NT2/D1 (cell line): ENCODE results near the gene IFNL3.
"Not testable (repeated sequence)": the region's sequence is repeated elsewhere in the genome, so short reads cannot be mapped to it uniquely, and the experiment has no call there.

Source experiments
- DNase-seq: peaks from one replicate; pipeline ENCODE4 v3.0.0-alpha.2; 2011; ENCODE audit warnings: low read depth, low spot score
- H3K27me3 ChIP-seq: 2 replicates; pipeline ENCODE4 v1.6.0; 2011; ENCODE audit warnings: mild to moderate bottlenecking; ENCODE audit not compliant: insufficient read length, insufficient read depth
- H3K36me3 ChIP-seq: 2 replicates; pipeline ENCODE4 v1.6.1; 2011; ENCODE audit warnings: mild to moderate bottlenecking, low read length, mixed read lengths; ENCODE audit not compliant: insufficient read depth, insufficient read length
- H3K4me1 ChIP-seq: 2 replicates; pipeline ENCODE4 v1.5.1; 2011; ENCODE audit not compliant: insufficient read depth, insufficient read length
- H3K4me3 ChIP-seq: 2 replicates; pipeline ENCODE4 v1.5.1; 2011; ENCODE audit warnings: low read depth; ENCODE audit not compliant: insufficient read length
- H3K9ac ChIP-seq: 2 replicates; pipeline ENCODE4 v1.6.0; 2011; ENCODE audit warnings: low read depth; ENCODE audit not compliant: insufficient read length
- H3K9me3 ChIP-seq: 2 replicates; pipeline ENCODE4 v1.5.1; 2011; ENCODE audit warnings: mild to moderate bottlenecking, low read length; ENCODE audit not compliant: insufficient read depth
- SUZ12 ChIP-seq: IDR thresholded peaks from 2 replicates; pipeline ENCODE4 v1.6.1; 2011; ENCODE audit not compliant: insufficient read length, insufficient read depth; ENCODE audit errors: extremely low read depth
- YY1 ChIP-seq: IDR thresholded peaks from 2 replicates; pipeline ENCODE4 v1.6.1; 2011; ENCODE audit not compliant: insufficient read length, insufficient read depth
- ZNF274 ChIP-seq: IDR thresholded peaks from 2 replicates; pipeline ENCODE4 v1.6.1; 2011; ENCODE audit warnings: mild to moderate bottlenecking, low read depth, low read length

Gene IFNL3

DNA sequence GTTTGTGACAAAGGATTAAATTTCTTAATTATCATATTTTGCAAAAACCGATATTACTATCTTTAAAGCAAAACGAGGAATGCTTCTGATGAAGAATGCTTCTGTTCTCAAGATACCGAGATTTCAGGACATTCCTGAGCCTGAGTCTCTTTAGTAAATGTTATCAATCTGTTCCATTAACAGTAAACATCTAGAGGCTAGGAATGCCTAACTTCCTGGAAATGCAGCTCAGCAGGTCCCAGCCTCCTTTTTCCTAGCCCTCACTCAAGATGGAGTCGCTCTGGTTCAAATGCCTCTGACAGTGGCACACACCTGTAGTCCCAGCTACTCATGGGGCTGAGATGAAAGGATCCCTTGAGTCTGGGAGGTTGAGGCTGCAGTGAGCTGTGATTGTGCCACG is 6.3 kb upstream of the IFNL3 start:
- Histone ChIP-seq H3K9me3 (no peaks in the 10 kb centered on the region), H3K4me3 (no peak overlapping the region), H3K36me3 (no peaks in the 10 kb centered on the region), H3K4me1 (peaks cover 2% of the 10 kb centered on the region), H3K9ac (no peak overlapping the region), H3K27me3 (peaks cover 4% of the 10 kb centered on the region)
- TF ChIP-seq SUZ12 = no peak
- no peak for DNase-seq

DNA sequence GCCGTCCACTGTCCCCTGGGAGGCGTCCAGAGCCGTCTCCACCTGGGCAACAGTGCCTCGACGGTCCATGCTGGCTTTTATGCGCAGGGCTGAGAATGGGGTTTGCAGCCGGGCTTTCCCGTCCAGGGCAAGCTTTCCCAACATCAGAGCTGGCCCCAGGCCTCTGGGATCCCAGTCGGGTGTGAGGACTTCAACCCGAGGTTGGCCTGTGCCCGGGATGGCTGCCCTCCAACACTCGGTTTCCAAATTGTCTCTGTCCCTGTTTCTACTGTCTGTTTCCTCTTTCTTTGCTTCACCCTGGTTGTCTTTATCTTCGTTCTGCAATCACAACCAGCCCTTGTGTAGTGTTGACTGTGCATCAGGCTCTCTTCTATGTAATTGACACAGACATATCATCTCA is 4.0 kb upstream of the IFNL3 start, which contains the start of gene IFNL4:
Gene IFNL4, minus strand, starts transcription at position 51 of the 400 bp plus-strand sequence.
- TF ChIP-seq SUZ12 = no peak
- no peak for TF ChIP-seq ZNF274
- no peak for TF ChIP-seq YY1
- Histone ChIP-seq H3K9me3 (no peaks in the 10 kb centered on the region), H3K4me3 (no peak within 1 kb of the TSS), H3K36me3 (no peaks in the 10 kb centered on the region), H3K4me1 (peaks cover 2% of the 10 kb centered on the region), H3K9ac (no peak within 1 kb of the TSS), H3K27me3 (peaks cover 4% of the 10 kb centered on the region)
- DNase-seq = no peak

DNA sequence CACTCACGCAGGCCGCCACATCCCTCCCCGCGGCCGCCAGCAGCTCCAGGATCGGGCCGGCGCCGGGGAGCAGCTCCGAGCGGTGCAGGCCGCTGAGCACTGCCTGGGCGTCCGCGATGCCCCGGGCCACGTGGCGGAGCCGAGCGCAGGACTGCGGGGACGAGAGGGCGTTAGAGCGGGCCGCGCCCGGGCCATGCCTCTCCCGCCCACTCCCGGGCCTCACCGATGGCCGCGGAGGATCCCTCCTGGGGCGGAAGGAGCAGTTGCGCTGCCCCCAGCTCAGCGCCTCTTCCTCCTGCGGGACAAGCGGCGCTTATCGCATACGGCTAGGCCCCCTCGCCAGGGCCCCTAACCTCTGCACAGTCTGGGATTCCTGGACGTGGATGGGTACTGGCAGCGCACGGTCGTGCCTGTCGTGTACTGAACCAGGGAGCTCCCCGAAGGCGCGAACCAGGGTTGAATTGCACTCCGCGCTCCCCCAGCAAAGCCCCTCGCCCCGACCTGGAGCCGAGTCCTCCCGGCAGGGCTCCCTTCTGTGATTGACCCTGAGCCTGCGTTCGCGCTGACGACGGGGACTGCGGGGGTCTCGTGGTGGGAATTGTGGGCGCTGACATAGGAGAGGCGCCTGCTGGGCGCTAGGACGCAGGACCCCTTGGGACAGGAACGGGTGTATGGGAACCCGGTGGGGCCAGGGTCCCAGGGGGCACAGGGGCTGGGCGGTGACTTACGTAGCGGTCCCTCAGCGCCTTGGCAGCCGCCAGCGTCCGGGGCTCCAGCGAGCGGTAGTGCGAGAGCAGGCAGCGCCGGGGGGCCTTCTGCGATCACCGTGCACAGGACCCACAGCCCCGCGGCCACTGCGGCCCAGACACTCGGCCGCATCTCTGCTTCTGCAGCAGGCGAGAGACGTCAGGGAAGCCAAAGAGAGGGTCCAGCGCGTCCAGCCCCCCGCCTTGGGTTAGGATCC is 3.2 kb upstream of the IFNL3 start:
- DNase-seq = no peak
- H3K36me3 ChIP-seq = no peaks in the 10 kb centered on the region
- H3K9ac ChIP-seq = no peak overlapping the region
- H3K27me3 ChIP-seq = peaks cover 4% of the 10 kb centered on the region
- H3K9me3 ChIP-seq = no peaks in the 10 kb centered on the region
- H3K4me1 ChIP-seq = peaks cover 2% of the 10 kb centered on the region
- TF ChIP-seq YY1 = no peak
- TF ChIP-seq SUZ12 = no peak
- no peak for TF ChIP-seq ZNF274
- H3K4me3 ChIP-seq = no peak overlapping the region

DNA sequence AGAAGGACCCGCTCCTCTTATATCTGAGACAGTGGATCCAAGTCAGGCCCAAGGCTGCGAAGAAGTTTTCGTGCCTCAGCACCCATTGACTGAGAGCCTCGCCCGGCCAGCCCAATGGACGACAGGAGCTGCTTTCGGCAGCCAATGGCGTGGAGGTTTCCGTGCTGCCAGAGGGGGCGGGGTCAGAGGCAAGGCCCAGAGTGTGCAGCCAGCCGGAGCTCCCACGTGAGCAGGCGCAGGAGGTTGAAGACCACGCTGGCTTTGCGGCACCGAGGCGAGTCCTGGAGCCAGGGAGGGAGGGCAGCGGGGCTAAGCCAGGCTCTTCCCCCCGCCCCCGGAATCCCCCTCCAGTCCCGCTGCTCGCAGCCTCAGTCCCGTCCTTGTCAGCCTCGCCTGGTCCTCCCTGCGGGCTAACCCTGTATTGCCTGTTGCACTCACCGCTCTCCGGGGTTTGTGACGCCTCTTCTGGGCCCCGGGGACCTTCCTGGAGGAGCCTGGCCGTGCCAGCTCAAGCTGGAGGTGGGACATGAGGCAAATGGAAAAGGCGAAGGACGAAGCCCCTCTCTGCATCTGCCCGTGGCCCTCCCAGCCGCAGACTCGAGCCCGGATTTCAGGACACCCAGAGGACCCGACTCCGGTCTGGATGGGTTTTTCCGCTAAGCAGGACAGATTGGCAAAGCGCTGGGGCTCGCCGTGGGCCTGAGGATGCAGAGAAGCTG is 2.3 kb upstream of the IFNL3 start:
- Histone ChIP-seq H3K36me3 (no peaks in the 10 kb centered on the region), H3K27me3 (no peaks in the 10 kb centered on the region), H3K9ac (no peak overlapping the region), H3K9me3 (no peaks in the 10 kb centered on the region), H3K4me1 (peaks cover 2% of the 10 kb centered on the region), H3K4me3 (no peak overlapping the region)
- TF ChIP-seq ZNF274 (no peak), SUZ12 (no peak), YY1 (no peak)
- no peak for DNase-seq

- not testable (repeated sequence) for DNase-seq, H3K27me3 ChIP-seq, H3K9ac ChIP-seq, H3K36me3 ChIP-seq, H3K4me3 ChIP-seq, H3K4me1 ChIP-seq, H3K9me3 ChIP-seq
Measured at GRCh38 chr19:39245166-39245565, 360 bp upstream of the IFNL3 start.

DNA sequence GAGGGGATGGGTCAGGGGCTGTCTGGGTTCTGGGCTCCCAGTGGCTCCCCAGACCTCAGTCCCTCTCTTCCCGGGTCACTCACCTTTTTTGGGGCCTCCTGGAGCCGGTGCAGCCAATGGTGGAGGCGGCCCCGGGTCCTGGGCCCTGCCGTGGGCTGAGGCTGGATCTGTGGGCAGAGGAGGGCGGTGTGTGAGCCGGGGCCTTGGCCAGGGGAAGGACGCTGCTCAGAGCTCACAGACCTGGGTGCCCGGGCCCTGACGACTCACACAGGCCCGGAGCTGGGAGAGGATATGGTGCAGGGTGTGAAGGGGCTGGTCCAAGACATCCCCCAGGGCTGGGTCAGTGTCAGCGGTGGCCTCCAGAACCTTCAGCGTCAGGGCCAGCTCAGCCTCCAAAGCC is 1.1 kb downstream of the IFNL3 start:
- not testable (repeated sequence) for H3K9ac ChIP-seq, DNase-seq, H3K4me1 ChIP-seq, H3K9me3 ChIP-seq, H3K4me3 ChIP-seq, H3K27me3 ChIP-seq, H3K36me3 ChIP-seq

- no peak for DNase-seq
- Histone ChIP-seq H3K4me3 (no peak overlapping the region), H3K27me3 (peaks cover 4% of the 10 kb centered on the region), H3K4me1 (peaks cover 8% of the 10 kb centered on the region), H3K36me3 (no peaks in the 10 kb centered on the region), H3K9ac (no peak overlapping the region), H3K9me3 (no peaks in the 10 kb centered on the region)
- TF ChIP-seq SUZ12 = no peak
- no peak for TF ChIP-seq YY1
- TF ChIP-seq ZNF274 = no peak
Measured at GRCh38 chr19:39240421-39240820, 4.4 kb downstream of the IFNL3 start.
